ENCODE data around the gene BTRC.
"Not testable (repeated sequence)": the region's sequence is repeated elsewhere in the genome, so short reads cannot be mapped to it uniquely, and the experiment has no call there.

BTRC gene

DNA sequence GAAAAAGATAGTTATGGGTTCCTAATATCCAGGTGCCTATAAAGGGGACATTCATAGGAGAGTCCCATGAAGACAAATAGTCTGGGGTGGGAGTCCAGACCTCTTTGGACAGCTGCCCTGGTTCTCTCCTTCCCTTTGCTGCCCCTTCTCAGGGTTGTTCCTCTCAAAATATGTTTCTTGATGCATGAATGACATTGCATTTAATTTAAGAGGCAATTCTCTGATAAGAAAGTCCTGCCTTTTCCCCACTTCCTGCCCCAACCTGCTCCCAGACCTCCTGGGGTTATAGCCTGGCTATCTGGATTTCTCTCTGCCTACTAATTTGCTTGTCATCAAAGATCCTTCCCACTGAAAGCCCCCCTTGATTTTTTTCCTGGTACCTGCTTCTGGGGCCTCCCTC lies 12.5 kb upstream of the BTRC start:
- no peak for DNase-seq (ENCODE audit: extremely low read depth in 1 of 2, low read depth in 1 of 2)

- no peak for DNase-seq (ENCODE audit: extremely low read depth in 1 of 2, low read depth in 1 of 2)
Observed at GRCh38 chr10:101346177-101346576, 7.8 kb upstream of the BTRC start.

GRCh38 chr10:101351017-101351416 lies 2.9 kb upstream of the BTRC start:
- no peak for DNase-seq (ENCODE audit: extremely low read depth in 1 of 2, low read depth in 1 of 2)

DNA sequence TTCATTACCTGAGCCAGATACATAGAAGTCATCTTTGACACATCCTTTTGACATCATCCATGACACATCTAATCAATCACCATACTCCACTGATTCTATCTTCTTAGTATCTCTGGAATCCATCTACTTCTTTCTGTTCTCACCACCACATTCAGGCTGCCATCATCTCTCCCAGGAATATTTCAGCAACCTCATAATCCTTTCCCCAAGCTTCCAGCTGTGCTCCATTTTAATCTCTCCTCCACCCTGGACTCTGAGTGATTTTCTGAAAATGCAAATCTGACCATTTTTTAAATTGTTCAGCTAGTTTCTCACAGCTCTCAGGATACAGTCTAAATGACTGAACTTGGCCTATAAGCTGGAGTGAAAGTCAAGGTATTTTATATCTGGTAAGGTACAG lies 2.5 kb upstream of the BTRC start:
- DNase-seq (ENCODE audit: extremely low read depth in 1 of 2, low read depth in 1 of 2): no peak

- not testable (repeated sequence) for DNase-seq (ENCODE audit: extremely low read depth in 1 of 2, low read depth in 1 of 2)
Observed at GRCh38 chr10:101352857-101353256, 1.1 kb upstream of the BTRC start.

DNA sequence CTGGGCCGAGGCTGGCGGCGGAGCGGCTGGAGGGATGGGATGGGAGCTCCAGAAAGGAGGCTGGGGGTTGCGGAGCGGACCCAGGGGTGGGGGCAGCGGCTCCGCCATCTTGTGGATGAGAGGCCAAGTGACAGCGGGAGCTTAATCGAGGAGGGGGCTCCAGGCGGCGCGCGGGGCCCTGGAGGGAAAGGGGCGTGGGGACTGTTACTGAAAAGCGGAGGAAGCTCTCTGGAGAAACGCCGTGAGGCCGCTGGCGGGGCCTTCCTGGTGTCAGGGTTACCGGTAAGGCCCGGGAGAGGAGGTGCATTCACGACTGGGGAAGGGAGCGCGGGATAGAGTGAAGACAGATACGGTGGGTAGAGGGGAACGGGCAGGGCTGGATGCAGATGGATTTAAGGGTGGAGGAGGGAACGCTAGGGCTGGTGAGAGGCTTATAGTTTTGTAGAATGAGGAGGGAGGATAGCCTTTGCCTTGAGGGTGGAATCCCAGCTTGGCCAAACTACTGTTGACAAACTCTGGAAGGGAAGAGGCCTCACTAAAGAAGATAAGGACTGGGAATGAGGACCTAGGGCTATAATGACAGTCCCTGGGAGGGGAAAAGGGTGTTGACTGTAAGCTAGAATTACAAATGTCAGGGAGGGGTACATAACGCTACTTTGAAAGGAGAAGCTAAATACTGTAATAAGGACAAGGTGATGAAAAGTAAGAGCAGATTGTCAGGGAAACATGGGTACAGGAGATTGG lies 535 bp downstream of the BTRC start:
- DNase-seq (ENCODE audit: extremely low read depth in 1 of 2, low read depth in 1 of 2): peak in 1 of 2 donors; percentile 14

DNA sequence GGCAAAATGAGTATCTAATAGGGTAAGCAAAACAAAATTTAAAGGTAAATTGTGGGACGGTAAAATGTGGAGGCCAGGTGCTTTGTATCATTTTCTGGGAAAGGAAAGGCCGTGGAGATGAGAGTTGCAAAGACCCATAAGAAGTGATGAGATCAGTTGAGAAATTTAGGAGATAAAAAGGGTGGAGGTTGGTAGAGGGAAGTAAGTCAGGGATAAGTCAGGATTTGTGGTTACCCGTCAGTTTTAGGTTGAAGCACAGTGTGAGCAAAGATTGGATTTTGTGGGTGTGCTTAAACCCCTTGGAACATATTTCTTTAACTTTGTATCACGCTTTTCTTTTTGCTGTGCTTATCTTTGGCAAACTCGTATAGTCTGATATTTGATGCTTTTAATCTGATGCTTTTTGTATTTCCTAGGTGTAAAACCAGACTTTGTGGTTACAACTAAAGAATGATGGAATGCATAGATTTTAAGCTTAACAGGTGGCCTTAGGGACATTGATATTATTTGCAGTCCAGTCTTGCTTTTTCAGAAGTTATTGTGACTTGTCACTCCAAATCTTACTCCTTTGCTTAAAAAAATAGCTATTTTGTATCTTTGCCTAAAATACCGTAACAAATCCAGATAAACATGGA lies 1.2 kb downstream of the BTRC start:
- no peak for DNase-seq (ENCODE audit: extremely low read depth in 1 of 2, low read depth in 1 of 2)

GRCh38 chr10:101356132-101356531 lies 2.2 kb downstream of the BTRC start:
- DNase-seq (ENCODE audit: extremely low read depth in 1 of 2, low read depth in 1 of 2): no peak

DNA sequence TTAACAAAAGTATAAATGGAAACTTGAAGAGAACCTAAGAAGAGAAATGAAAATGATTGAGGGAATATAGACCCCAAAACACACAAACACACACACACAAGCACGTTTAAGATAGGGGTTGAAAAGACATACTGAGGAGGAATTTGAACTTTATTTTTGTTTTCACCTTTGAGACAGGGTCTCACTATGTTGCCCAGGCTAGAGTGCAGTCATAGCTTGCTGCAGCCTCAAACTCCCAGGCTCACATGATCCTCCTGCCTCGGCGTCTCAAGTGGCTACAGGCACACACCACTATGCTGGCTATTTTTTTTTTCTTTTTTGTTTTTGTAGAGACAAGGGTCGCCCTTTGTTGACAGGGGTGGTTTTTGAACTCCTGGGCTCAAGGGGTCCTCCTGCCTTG lies 4.0 kb downstream of the BTRC start:
- DNase-seq (ENCODE audit: extremely low read depth in 1 of 2, low read depth in 1 of 2): no peak

GRCh38 chr10:101358706-101359300 lies 4.8 kb downstream of the BTRC start:
- DNase-seq (ENCODE audit: extremely low read depth in 1 of 2, low read depth in 1 of 2): no peak

DNA sequence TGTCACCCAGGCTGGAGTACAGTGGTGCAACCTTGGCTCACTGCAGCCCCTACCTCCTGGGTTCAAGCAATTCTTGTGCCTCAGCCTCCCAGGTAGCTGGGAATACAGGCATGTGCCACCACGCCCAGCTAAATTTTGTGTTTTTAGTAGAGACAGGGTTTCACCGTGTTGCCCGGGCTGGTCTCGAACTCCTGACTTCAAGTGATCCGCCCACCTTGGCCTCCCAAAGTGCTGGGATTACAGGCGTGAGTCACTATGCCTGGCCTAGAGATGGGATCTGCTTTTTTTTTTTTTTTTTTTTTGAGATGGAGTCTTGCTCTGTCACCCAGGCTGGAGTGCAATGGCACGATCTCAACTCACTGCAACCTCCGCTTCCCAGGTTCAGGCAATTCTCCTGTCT lies 6.1 kb downstream of the BTRC start:
- not testable (repeated sequence) for DNase-seq (ENCODE audit: extremely low read depth in 1 of 2, low read depth in 1 of 2)

DNA sequence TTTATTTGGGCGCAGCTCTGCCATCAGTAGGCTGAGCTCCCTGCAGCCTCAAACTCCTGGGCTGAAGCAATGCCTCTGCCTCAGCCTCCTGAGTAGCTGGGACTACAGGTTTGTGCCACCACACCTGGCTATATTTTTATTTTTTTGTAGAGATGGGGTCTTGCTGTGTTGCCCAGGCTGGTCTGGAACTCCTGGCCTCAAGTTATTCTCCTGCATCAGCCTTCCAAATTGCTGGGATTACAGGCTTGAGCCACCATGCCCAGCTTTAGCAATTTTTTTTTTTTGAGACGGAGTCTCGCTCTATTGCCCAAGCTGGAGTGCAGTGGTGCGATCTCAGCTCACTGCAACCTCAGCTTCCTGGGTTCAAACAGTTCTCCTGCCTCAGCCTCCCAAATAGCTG lies 6.9 kb downstream of the BTRC start:
- not testable (repeated sequence) for DNase-seq (ENCODE audit: extremely low read depth in 1 of 2, low read depth in 1 of 2)

DNA sequence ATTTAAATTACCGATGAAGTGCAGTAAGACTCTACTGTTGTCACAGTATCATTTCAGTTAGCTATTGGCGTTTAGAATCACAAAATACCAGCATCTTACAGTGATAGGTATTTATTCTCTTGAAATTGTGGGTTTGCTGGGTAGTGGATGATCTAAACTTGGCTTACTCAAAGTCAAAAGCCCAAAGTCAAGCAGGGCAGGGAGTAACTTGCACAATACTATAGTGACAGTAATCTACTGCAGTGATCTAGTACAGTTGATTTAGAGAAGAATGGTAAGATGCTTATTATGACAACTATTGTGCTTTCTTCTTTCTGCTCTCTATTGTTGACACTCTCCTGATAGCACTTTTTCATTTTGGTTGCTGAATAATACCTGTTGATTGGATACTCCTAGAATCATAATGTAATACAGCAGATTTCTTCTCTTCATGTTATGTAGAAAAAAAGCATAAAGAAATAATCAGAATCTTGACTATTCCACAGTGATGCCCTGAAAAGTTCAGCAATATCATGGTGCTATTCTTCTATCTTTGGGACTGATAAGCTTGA lies 10.0 kb downstream of the BTRC start:
- DNase-seq (ENCODE audit: extremely low read depth in 1 of 2, low read depth in 1 of 2): no peak

DNA sequence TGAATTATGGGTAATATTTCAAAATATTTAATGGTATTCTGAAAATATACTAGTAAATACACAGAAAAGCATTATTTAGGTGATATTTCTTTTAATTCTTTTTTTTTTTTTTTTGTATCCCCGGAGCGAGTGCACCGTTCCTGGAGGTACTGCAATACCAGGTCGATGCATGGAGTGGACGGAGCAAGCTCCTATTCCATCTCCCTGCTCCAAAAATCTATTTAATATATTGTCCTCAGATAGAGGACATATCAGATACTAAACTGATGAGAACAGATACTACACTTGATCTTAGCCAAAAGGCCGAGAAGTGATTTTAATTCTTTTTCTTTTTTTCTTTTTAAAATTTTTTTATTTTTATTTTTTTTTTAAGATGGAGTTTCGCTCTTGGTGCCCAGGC lies 10.8 kb downstream of the BTRC start:
- DNase-seq (ENCODE audit: extremely low read depth in 1 of 2, low read depth in 1 of 2): no peak

DNA sequence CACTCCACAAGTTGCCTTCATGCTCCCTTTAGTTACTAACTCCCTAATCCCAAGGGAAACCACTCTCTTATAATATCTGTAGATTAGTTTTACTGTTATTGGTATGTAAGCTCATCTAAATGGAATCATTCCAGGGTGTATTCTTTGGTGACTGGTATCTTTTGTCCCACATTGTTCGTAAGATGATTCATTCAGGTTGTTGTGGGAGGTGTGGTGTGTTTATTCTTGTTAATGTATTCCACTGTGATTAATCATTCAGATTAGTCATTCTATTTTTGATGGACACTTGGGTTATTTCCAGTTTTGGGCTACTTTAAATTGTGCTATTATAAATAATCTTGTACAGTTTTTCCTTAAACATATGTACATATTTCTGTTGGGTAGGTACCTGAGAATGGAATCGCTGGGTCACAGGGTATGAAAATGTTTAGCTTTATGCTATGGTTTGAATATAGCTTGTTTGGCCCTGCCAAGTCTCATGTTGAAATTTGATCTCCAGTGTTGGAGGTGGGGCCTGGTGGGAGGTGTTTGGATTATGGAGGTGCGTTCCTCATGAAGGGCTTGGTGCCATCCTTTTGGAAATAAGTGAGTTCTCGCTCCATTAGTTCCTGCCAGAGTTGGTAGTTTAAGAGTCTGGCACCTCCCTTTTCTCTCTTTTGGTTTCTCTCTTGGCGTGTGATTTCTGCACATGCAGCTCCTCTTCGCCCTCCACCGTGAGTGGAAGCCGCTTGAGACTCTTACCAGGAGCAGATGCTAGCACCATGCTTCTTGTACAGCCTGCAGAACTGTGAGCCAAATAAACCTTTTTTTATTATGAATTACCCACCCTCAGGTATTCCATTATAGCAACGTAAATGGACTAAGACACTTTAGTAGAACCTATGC lies 13.8 kb downstream of the BTRC start:
- no peak for DNase-seq (ENCODE audit: extremely low read depth in 1 of 2, low read depth in 1 of 2)

DNA sequence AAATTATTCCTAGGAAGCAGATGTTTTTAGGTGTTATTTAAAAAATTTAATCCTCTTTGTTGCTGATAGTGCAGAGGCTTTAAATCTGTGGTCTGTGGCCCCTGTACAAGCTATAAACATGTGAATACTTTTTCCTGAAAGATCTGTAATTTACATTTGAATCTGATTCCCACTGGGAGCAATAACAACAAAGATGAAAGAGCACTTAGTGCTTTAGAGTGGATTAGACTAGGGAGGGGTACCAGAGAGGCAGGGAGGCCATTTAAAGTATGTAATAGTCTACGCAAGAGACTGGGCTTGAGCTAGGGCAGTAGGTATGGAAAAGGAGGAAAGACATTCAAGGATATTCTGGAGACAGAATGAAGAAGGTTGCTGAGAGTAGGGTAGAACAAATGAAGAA lies 19.1 kb downstream of the BTRC start:
- DNase-seq (ENCODE audit: extremely low read depth in 1 of 2, low read depth in 1 of 2): no peak

DNA sequence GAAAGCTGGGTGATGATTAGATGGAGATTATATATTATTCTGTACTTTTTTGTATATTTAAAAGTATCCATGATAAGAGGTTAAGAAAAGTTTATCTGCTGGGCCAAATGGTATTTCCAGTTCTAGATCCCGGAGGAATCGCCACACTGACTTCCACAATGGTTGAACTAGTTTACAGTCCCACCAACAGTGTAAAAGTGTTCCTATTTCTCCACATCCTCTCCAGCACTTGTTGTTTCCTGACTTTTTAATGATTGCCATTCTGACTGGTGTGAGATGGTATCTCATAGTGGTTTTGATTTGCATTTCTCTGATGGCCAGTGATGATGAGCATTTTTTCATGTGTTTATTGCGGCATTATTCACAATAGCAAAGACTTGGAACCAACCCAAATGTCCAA lies 20.0 kb downstream of the BTRC start:
- DNase-seq (ENCODE audit: extremely low read depth in 1 of 2, low read depth in 1 of 2): not testable (repeated sequence)

DNA sequence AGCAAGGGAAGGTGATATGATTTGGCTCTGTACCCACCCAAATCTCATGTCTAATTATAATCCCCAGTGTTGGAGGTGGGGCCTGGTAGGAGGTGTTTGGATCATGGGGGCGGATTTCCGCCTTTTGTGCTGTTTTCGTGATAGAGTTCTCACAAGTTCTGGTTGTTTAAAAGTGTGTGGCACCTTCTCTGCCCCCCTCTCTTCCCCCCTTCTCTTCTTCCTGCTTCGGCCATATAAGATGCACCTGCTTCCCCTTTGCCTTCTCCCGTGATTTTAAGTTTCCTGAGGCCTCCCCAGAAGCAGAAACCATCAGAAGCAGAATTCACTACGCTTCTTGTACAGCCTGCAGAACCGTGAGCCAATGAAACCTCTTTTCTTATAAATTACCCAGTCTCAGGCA lies 21.1 kb downstream of the BTRC start:
- DNase-seq (ENCODE audit: extremely low read depth in 1 of 2, low read depth in 1 of 2): no peak

GRCh38 chr10:101379663-101380352 lies 25.8 kb downstream of the BTRC start:
- DNase-seq (ENCODE audit: extremely low read depth in 1 of 2, low read depth in 1 of 2): no peak

DNA sequence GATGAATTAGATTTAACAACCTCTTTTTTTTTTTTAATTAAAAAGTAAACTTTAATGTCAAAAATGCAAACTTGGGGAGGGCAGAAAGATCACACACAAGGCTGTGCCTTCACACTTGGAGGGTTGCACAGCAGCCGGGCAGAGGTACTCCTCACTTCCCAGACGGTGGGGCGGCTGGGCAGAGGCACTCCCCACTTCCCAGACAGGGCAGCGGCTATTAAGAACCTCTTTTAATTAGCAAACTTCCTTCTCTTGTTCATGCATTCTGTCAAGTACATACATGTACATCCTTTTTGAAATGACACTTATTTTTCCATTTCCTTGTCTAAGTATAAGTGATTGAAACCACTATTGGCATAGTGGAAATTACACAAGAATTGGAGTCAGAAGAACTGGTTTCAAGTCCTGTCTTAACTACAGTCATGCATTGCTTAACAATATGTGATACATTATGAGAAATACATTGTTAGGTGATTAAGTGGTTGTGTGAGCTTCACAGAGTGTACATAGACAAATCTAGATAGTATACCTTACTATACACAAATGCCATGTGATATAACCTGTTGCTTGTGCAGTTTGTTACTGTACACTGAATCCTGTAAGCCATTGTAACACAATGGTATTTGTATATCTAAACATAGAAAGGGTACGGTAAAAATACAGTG lies 26.5 kb downstream of the BTRC start:
- no peak for DNase-seq (ENCODE audit: extremely low read depth in 1 of 2, low read depth in 1 of 2)
